ENCODE results near the gene PRR13. TPM values are rescaled to one million over a fixed set of nuclear protein-coding genes. Genes with fewer than 3 reads are reported as not detected.

Gene PRR13
- total and polyA plus RNA-seq, 8 donors, result 44.3 to 437 (median 164) TPM

- H3K27ac ChIP-seq, result no peak overlapping the region
- WGBS, 5 donors, result 35 to 54% (median 43%) methylated on average over 2 of the region's 2 CpGs
- no peaks in the 10 kb centered on the region for H3K9me3 ChIP-seq
- no peaks in the 10 kb centered on the region for H3K27me3 ChIP-seq
- intact Hi-C loops (cut with DNase I; ENCODE audit: low total_unique reads), result loop anchor here (10.0 kb wide), 1 partner anchor 49 kb away; no protein-coding TSS in a partner anchor
- H3K4me3 ChIP-seq, result no peak overlapping the region
- peaks cover 100% of the 10 kb centered on the region in 4 donors for H3K36me3 ChIP-seq
- TF ChIP-seq POLR2A (IDR thresholded peaks at IDR 0.05) (no peak), POLR2AphosphoS5 (IDR thresholded peaks at IDR 0.05) (no peak), CTCF (IDR thresholded peaks at IDR 0.05) (no peak), EP300 (IDR thresholded peaks at IDR 0.05) (no peak)
- peaks cover 12 to 74% (median 41%) of the 10 kb centered on the region in 4 donors for H3K4me1 ChIP-seq
- no peak for DNase-seq
These were observed 24.1 kb downstream of the PRR13 start for GRCh38 chr12:53465679-53466078.

GRCh38 chr12:53466640-53467039 is 25.1 kb downstream of the PRR13 start:
- no peaks in the 10 kb centered on the region for H3K27me3 ChIP-seq
- no peak for DNase-seq
- no peaks in the 10 kb centered on the region for H3K9me3 ChIP-seq
- no peak for TF ChIP-seq POLR2A (IDR thresholded peaks at IDR 0.05)
- no peak overlapping the region for H3K4me3 ChIP-seq
- intact Hi-C loops (cut with DNase I; ENCODE audit: low total_unique reads), result loop anchor here (10.0 kb wide), 1 partner anchor 48 kb away; no protein-coding TSS in a partner anchor
- peaks cover 3 to 74% (median 34%) of the 10 kb centered on the region in 4 donors for H3K4me1 ChIP-seq
- WGBS, 5 donors, result 55 to 75% (median 64%) methylated on average over 4 of the region's 4 CpGs
- peaks cover 99 to 100% (median 100%) of the 10 kb centered on the region in 4 donors for H3K36me3 ChIP-seq
- H3K27ac ChIP-seq, result peak overlapping the region in 1 of 5 donors; percentile 5

- WGBS, 5 donors, result 47 to 64% (median 52%) methylated on average over 5 of the region's 5 CpGs
- intact Hi-C loops (cut with DNase I; ENCODE audit: low total_unique reads), result loop anchor here (10.0 kb wide), 1 partner anchor 48 kb away; no protein-coding TSS in a partner anchor
- no peaks in the 10 kb centered on the region for H3K27me3 ChIP-seq
These were observed 25.5 kb downstream of the PRR13 start for GRCh38 chr12:53467082-53467481.

GRCh38 chr12:53467880-53468279 is 26.3 kb downstream of the PRR13 start:
- Histone ChIP-seq H3K9me3 (no peaks in the 10 kb centered on the region), H3K36me3 (peaks cover 99 to 100% (median 100%) of the 10 kb centered on the region in 4 donors), H3K27me3 (no peaks in the 10 kb centered on the region), H3K27ac (no peak overlapping the region), H3K4me3 (no peak overlapping the region), H3K4me1 (peaks cover 0 to 74% (median 35%) of the 10 kb centered on the region in 4 donors)
- intact Hi-C loops (cut with DNase I; ENCODE audit: low total_unique reads), result loop anchor here (10.0 kb wide), 1 partner anchor 47 kb away; no protein-coding TSS in a partner anchor
- WGBS, 5 donors, result 69 to 85% (median 79%) methylated on average over 2 of the region's 2 CpGs
- no peak for DNase-seq
- TF ChIP-seq POLR2AphosphoS5 (IDR thresholded peaks at IDR 0.05) (no peak), POLR2A (IDR thresholded peaks at IDR 0.05) (no peak), EP300 (IDR thresholded peaks at IDR 0.05) (no peak), CTCF (IDR thresholded peaks at IDR 0.05) (no peak)

More at GRCh38 chr12:53467082-53467481, 25.5 kb downstream of the PRR13 start:
- peaks cover 99 to 100% (median 100%) of the 10 kb centered on the region in 4 donors for H3K36me3 ChIP-seq
- no peak for TF ChIP-seq EP300 (IDR thresholded peaks at IDR 0.05)
- peaks cover 0 to 74% (median 35%) of the 10 kb centered on the region in 4 donors for H3K4me1 ChIP-seq
- no peaks in the 10 kb centered on the region for H3K9me3 ChIP-seq
- H3K4me3 ChIP-seq, result no peak overlapping the region
- DNase-seq, result no peak
- no peak overlapping the region for H3K27ac ChIP-seq

GRCh38 chr12:53468282-53468681 is 26.7 kb downstream of the PRR13 start:
- Histone ChIP-seq H3K9me3 (no peaks in the 10 kb centered on the region), H3K27ac (no peak overlapping the region), H3K36me3 (peaks cover 99 to 100% (median 100%) of the 10 kb centered on the region in 4 donors), H3K4me1 (peaks cover under 1 to 74% (median 35%) of the 10 kb centered on the region in 4 donors), H3K27me3 (no peaks in the 10 kb centered on the region), H3K4me3 (no peak overlapping the region)
- no peak for TF ChIP-seq EP300 (IDR thresholded peaks at IDR 0.05)
- no peak for TF ChIP-seq POLR2A (IDR thresholded peaks at IDR 0.05)
- no peak for TF ChIP-seq CTCF (IDR thresholded peaks at IDR 0.05)
- TF ChIP-seq POLR2AphosphoS5 (IDR thresholded peaks at IDR 0.05), result no peak
- intact Hi-C loops (cut with DNase I; ENCODE audit: low total_unique reads), result loop anchor here (10.0 kb wide), 1 partner anchor 47 kb away; no protein-coding TSS in a partner anchor
- WGBS, 5 donors, result 64 to 84% (median 69%) methylated on average over 1 of the region's 1 CpG
- DNase-seq, result no peak
